Measurements from ENCODE around the gene XPO4.
"Not testable (repeated sequence)": the region's sequence is repeated elsewhere in the genome, so short reads cannot be mapped to it uniquely, and the experiment has no call there.

The XPO4 gene

DNA sequence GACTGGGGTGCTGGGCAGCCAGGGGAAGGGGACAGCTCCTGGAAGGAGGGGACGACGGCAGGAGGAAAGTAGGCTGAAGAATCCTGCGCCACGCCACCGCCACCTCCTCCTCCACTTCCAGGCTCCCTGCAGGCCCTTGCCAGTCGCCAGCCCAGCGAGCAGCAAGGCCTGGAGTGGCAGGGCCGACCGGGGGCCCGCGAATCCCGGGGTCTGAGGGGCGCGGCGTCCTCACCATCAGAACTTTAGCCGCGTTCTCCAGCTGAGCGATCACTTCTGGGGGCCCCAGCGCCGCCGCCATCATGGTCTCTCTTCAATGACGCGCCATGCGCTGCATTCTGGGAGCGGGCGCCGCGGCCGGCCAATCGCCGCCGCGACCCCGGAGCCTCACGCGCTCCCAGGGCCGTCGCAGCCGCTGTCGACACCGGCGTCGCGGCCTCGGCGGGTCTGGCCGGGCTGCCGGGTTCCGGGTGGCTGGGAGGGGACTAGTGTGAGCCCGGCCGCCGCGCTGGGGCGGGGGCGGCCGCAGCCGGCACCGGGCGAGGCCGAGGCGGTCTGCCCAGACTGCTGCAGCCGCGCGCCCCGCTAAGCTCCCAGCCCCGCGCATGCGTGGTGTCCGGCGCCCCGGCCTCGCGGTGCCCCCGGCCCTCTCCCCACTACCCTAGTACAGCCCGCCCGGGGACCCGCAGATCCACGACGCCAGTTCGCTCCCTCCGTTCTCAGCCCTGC, at the start of gene XPO4:
TSS of gene XPO4 (minus strand) at position 309 of the 726 bp plus-strand sequence. CDS start at position 301, 8 bp downstream.
- FAIRE-seq: no peak

- not testable (repeated sequence) for FAIRE-seq
Observed at GRCh38 chr13:20948001-20948400, 45.5 kb upstream of the XPO4 start.

DNA sequence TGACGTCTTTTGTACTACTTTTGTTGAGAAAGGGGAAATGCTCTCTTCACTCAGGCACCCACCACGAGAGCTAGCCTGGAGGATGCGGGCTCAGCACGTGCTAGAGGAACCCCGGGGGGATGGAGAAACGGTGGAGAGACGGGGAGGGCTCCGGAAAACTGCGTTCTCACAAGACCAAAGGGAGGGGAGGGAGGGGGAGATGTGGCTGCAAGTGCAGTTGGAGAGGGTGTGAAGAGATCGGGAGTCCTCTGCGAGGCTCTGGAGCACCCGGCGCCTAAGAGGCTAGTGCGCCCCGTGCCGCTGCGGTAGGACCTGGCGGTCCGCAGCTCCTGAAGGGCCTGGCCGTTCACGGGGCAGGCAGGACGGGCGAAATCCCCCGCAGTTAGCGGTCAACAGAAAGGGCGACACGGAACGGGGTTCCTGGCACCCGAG, 43.4 kb upstream of the XPO4 start:
- FAIRE-seq: no peak

GRCh38 chr13:20942938-20943559, 40.5 kb upstream of the XPO4 start:
- no peak for FAIRE-seq

DNA sequence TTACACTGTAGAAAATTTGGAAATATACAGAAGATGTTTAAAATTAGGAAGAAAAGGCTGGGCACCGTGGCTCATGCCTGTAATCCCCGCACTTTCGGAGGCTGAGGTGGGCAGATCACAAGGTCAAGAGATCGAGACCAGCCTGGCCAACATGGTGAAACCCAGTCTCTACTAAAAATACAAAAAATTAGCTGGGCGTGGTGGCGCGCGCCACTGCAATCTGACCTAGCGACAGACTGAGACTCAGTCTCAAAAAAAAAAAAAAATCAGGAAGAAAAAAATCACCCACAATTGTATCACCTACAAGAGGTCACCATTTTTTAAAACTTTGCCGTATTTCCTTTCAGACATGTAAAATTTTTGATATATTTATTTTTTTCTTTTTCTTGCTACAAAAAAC, 38.0 kb upstream of the XPO4 start:
- FAIRE-seq: not testable (repeated sequence)

DNA sequence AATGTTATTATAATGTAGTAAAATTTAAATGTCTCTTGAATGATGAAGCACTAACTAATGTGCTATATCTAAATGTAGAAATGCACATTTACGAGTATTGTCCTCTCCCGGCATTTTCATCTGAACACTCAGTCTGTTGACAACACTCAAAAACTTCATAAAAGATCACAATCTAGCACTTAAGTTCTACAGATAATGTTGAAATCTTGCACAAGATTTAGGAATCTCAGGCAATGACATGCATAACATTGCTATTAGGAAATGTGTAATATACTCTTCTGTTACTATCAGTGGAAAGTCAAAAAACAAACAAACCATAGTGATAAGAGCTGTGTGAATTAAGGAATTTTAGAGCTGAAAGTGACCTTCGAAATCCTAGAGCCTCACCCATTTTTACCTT, 37.5 kb upstream of the XPO4 start:
- no peak for FAIRE-seq

DNA sequence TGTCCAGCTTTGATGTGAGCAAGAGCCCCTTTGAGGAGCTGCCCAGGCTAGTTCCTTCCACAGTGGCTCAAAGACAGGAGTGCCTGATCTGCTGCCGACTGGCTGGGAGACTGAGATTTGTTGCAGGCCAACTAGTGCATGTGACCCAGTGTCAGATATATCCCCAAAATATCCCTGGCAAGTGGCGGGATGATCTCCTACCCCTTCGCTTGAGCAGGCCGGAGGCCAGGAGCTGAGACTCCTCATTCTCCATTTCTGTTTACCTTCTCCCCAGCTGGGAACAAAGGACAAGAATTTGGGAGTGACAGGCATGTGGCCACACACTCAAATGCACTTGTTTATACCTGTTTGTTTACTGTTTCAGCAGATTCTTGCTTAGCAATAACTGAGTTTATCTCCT, 37.1 kb upstream of the XPO4 start:
- no peak for FAIRE-seq

- FAIRE-seq: no peak
Observed at GRCh38 chr13:20938302-20938701, 35.8 kb upstream of the XPO4 start.

DNA sequence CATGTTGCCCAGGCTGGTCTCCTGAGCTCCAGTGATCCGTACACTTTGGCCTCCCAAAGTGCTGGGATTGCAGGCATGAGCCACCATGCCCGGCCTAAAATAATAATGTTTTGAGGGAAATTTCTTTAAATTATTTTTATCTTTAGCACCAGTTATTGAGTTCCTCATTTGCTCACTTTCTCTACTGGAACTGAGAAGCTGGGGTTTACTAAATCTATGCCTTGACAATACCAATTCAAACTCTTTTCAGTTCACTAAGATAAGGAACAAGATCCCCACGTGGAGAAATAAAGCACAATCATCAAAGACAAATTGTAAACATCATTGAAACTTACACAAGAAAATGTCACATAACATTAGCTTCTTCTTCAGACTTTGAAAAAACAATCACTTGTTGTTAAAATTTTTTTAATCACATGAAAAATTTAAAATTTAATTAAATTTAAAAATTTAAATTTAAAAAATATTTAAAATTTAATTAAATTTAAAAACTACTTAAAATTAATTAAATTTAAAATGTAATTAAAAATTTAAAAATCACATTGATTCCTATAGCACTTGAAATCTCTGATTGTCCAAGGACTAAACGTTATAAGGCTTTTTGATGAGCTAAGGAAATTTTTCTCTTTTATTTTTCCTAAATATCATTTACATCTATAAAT, 25.2 kb upstream of the XPO4 start:
- peak; percentile 97 for FAIRE-seq

- FAIRE-seq: not testable (repeated sequence)
Observed at GRCh38 chr13:20925395-20925790, 22.8 kb upstream of the XPO4 start.

DNA sequence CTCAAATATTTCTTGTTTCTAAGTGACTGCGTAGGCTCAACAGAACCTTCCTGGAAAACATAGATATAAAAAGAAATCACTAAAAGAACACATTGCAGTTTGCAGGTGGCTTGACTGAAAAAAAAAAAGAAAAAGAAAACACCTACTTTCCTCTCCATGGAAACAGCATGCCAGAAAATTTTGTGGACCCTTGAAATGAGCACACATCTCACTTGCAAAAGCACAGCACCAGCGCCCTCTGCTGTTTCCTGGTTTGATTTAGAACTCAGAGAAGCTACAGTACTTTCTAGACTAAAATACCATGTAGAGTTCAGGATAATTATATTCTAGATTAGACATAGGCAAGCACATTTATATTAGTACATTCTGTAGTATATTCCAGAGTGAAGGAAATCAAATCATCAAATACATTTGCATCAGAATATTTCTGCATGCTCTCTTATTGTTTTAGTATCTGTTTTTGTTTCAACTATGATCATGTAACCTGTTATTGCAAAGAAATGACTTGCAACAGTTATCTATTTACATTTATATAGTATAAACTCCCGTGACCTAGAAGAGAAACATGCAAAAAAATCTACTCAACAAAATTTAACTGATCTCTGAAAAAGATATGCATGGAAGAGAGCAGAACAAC, 22.3 kb upstream of the XPO4 start:
- FAIRE-seq: peak; percentile 92

DNA sequence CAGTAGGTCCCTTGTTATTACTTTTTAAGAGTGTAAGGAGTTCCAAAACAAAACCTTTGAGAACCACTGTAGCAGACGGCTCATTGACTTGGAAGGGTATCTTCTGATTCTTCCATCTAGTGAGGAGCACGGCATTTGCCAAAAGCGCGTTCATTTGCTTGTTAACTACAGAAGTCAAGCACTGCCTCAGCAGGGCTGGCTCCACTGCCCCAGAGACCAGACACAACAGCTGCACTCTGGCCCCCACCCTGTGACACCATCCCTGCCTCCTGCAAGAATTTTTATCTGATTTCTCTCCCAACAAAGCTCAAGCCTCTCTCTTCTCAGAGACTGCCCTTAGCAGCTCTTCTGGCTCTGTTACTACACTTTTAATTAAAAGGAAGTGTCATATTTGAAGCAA, 20.7 kb upstream of the XPO4 start:
- no peak for FAIRE-seq

DNA sequence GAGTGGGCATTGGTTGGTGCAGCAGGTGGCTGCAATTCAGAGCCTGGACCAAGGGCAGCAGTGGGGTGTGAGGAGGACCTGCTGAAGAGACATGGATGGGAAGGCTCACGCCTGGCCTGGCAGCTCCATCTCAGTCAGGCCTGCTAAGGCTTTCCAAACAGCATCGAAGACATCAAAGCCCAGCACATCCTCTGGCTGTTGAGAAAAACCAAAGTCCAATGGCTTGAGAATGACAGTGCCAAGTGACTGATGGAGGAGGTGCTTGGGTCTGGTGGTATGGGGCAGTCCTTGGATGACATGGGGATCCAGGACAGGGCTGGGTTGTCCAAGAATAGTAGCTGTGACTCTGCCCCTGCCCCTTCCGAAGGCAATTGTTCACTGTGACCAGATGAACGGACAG, 19.0 kb upstream of the XPO4 start:
- FAIRE-seq: no peak

DNA sequence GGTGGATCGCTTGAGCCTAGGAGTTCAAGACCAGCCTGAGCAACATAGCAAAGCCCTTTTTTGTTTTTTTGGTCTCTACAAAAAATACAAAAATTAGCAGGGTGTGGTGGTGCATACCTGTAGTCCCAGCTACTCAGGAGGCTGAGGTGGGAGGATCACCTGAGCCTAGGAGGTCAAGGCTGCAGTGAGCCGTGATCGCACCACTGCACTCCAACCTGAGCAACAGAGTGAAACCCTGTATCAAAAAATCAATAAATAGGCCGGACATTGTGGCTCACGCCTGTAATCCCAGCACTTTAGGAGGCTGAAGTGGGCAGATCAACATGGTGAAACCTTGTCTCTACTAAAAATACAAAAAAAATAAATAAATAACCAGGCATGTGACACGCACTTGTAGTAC, 13.1 kb upstream of the XPO4 start:
- FAIRE-seq: not testable (repeated sequence)

DNA sequence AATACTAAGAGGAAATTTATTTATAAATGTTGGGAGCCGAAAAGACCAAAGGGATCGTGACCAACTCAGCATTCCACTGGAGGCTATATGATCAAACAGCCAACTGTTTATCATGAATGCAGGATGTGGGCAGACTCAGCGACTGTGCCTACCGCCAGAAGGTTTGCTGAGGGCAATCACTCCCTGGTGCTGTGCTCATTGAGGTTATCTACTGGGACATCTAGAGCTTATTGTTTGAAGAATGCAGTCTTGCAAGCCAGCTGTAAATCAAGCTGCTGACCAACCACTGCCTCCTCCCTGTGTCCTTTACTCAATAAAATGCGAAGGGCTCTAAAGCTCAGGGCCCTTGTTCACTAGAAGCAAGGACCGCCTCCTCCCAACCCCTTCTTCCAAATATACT, 8.5 kb upstream of the XPO4 start:
- FAIRE-seq: no peak

GRCh38 chr13:20908714-20909497, 6.4 kb upstream of the XPO4 start:
- FAIRE-seq: no peak

- no peak for FAIRE-seq
Observed at GRCh38 chr13:20904908-20905307, 2.4 kb upstream of the XPO4 start.

- FAIRE-seq: no peak
Observed at GRCh38 chr13:20903164-20903475, 574 bp upstream of the XPO4 start.

GRCh38 chr13:20901668-20902437, 693 bp downstream of the XPO4 start:
- no peak for FAIRE-seq

DNA sequence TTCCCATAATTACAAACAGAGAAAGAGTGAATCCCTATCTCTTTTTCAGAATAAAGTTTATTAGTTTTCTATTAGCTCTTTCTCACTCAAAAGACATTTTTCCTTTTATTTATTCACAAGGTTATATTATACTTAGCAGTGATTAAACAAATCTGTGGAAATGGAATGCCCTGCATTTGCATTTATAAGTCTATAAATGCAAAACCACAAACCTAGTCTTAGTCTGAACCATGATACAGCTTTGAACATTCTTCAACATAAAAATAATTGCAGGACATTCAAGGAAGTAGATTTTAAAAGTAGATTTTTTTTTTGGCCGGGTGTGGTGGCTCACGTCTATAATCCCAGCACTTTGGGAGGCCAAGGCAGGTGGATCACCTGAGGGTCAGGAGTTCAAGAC, 8.3 kb downstream of the XPO4 start:
- no peak for FAIRE-seq

- FAIRE-seq: no peak
Observed at GRCh38 chr13:20891768-20892167, 10.8 kb downstream of the XPO4 start.

GRCh38 chr13:20891034-20891433, 11.5 kb downstream of the XPO4 start:
- no peak for FAIRE-seq

Data from TTC549 (cell line).